ENCODE results near the gene OTOL1.
"Not testable (repeated sequence)": the region's sequence is repeated elsewhere in the genome, so short reads cannot be mapped to it uniquely, and the experiment has no call there.

Gene OTOL1

DNA sequence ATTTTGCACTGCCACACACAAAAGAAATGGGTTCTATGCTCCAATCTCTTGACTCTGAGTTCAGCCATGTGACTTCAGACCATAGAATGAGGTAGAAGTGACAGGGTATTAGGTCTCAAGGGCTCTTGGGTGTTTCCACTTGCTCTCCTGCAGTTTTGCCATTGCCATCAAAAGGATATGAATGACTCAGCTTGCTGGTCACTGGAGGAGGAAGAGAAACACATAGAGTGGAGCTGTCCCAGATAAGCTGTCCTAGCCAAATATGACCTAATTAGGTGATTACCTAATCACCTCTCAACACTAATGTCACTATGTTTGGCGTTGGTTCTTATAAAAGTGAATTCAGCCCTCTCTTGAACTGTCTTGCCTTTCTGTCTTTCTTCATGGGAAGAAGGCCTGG is 8.3 kb upstream of the OTOL1 start:
- not testable (repeated sequence) for H3K27me3 ChIP-seq (ENCODE audit: control insufficient read depth, insufficient read depth, low read length); H3K4me1 ChIP-seq (ENCODE audit: control insufficient read depth, insufficient read depth, low read length); H3K9ac ChIP-seq (ENCODE audit: low read length); H3K36me3 ChIP-seq (ENCODE audit: control insufficient read depth, insufficient read depth, low read length); H3K27ac ChIP-seq (ENCODE audit: low read depth, low read length); H3K9me3 ChIP-seq (ENCODE audit: control insufficient read depth, insufficient read depth, low read depth, low read length); H3K4me3 ChIP-seq (ENCODE audit: low read depth, low read length)

DNA sequence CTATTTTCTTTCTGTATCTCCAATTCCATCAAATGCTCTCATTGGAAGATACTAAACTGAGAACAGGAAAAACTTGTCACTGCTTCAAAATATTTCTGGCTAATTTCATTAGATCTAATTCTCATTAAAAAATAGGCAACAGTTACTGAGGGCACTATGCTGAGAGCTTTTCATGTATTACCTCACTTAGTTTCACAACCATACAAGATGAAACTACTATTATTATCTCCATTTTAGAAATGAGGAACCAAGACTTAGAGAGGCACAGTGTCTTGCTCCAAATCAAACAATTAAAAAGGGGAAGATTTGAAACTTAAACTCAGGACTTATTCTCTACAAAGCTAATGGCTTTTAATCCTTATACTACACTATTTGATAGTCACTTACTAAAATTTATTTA is 7.2 kb upstream of the OTOL1 start:
- Histone ChIP-seq H3K27ac (ENCODE audit: low read depth, low read length) (no peak overlapping the region), H3K36me3 (ENCODE audit: control insufficient read depth, insufficient read depth, low read length) (no peaks in the 10 kb centered on the region), H3K4me3 (ENCODE audit: low read depth, low read length) (no peak overlapping the region), H3K4me1 (ENCODE audit: control insufficient read depth, insufficient read depth, low read length) (no peaks in the 10 kb centered on the region), H3K27me3 (ENCODE audit: control insufficient read depth, insufficient read depth, low read length) (no peaks in the 10 kb centered on the region), H3K9ac (ENCODE audit: low read length) (no peak overlapping the region), H3K9me3 (ENCODE audit: control insufficient read depth, insufficient read depth, low read depth, low read length) (no peaks in the 10 kb centered on the region)

DNA sequence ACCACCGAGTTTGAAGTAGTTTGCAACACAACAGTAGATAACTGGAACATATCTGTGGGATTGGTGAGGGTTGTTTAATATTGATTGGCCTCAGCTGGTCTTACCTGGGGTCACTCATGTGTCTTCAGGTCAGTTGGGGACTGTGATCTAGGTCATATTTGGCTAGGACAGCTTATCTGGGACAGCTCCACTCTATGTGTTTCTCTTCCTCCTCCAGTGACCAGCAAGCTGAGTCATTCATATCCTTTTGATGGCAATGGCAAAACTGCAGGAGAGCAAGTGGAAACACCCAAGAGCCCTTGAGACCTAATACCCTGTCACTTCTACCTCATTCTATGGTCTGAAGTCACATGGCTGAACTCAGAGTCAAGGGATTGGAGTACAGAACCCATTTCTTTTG is 5.8 kb upstream of the OTOL1 start:
- not testable (repeated sequence) for H3K4me3 ChIP-seq (ENCODE audit: low read depth, low read length); H3K36me3 ChIP-seq (ENCODE audit: control insufficient read depth, insufficient read depth, low read length); H3K27ac ChIP-seq (ENCODE audit: low read depth, low read length); H3K9me3 ChIP-seq (ENCODE audit: control insufficient read depth, insufficient read depth, low read depth, low read length); H3K4me1 ChIP-seq (ENCODE audit: control insufficient read depth, insufficient read depth, low read length); H3K9ac ChIP-seq (ENCODE audit: low read length); H3K27me3 ChIP-seq (ENCODE audit: control insufficient read depth, insufficient read depth, low read length)

- H3K27ac ChIP-seq (ENCODE audit: low read depth, low read length), result no peak overlapping the region
- no peak overlapping the region for H3K9ac ChIP-seq (ENCODE audit: low read length)
- H3K27me3 ChIP-seq (ENCODE audit: control insufficient read depth, insufficient read depth, low read length), result no peaks in the 10 kb centered on the region
- no peaks in the 10 kb centered on the region for H3K36me3 ChIP-seq (ENCODE audit: control insufficient read depth, insufficient read depth, low read length)
- H3K4me1 ChIP-seq (ENCODE audit: control insufficient read depth, insufficient read depth, low read length), result no peaks in the 10 kb centered on the region
- peaks cover 8% of the 10 kb centered on the region; the same call in 1 of the 2 replicates for H3K9me3 ChIP-seq (ENCODE audit: control insufficient read depth, insufficient read depth, low read depth, low read length)
- H3K4me3 ChIP-seq (ENCODE audit: low read depth, low read length), result no peak overlapping the region
Measured at GRCh38 chr3:161498259-161498921, 1.8 kb downstream of the OTOL1 start.

DNA sequence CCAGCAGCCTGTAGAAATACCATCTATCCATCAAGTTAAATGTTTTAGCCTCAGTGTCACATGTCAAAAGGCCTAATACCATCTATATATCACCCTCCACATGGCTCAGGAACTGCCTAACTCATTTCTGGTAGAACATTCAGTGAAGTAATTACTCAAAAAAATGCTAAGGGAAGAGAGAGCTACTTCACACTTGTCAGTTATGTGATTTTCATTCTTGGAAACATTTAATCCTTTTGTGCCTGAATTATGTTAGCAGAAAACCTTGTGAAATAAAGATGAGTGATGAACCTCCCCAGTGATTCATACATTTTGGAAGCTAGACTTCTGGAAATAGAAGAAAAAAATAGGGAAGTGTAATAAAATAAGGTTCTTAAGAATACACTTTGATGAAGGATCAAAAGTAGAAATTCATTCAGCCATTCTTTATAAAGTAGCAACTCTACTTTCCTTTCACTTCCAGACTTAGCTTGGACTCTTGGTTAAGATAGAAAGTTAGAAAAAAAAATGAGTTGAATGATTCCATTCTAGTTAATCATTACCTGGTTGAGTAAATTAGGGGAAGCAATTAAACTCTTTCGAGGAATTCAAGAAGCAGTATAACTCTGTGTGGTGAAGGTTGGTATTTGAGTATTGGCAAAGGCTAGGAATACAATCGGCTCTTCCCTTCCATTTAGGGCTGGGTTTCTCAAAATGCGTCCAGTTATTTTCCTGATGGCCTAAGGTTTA is 3.6 kb downstream of the OTOL1 start:
- H3K36me3 ChIP-seq (ENCODE audit: control insufficient read depth, insufficient read depth, low read length), result no peaks in the 10 kb centered on the region
- no peak overlapping the region for H3K27ac ChIP-seq (ENCODE audit: low read depth, low read length)

GRCh38 chr3:161503271-161503670 is 6.7 kb downstream of the OTOL1 start:
- H3K27me3 ChIP-seq (ENCODE audit: control insufficient read depth, insufficient read depth, low read length), result no peaks in the 10 kb centered on the region
- no peak overlapping the region for H3K9ac ChIP-seq (ENCODE audit: low read length)
- no peak overlapping the region for H3K4me3 ChIP-seq (ENCODE audit: low read depth, low read length)
- H3K27ac ChIP-seq (ENCODE audit: low read depth, low read length), result no peak overlapping the region
- H3K4me1 ChIP-seq (ENCODE audit: control insufficient read depth, insufficient read depth, low read length), result no peaks in the 10 kb centered on the region
- no peaks in the 10 kb centered on the region for H3K9me3 ChIP-seq (ENCODE audit: control insufficient read depth, insufficient read depth, low read depth, low read length)
- H3K36me3 ChIP-seq (ENCODE audit: control insufficient read depth, insufficient read depth, low read length), result no peaks in the 10 kb centered on the region

More for the DNA sequence above, 3.6 kb downstream of the OTOL1 start:
- Histone ChIP-seq H3K9ac (ENCODE audit: low read length) (no peak overlapping the region), H3K4me1 (ENCODE audit: control insufficient read depth, insufficient read depth, low read length) (no peaks in the 10 kb centered on the region), H3K9me3 (ENCODE audit: control insufficient read depth, insufficient read depth, low read depth, low read length) (peaks cover 2% of the 10 kb centered on the region; the same call in 1 of the 2 replicates), H3K4me3 (ENCODE audit: low read depth, low read length) (no peak overlapping the region), H3K27me3 (ENCODE audit: control insufficient read depth, insufficient read depth, low read length) (no peaks in the 10 kb centered on the region)

- no peaks in the 10 kb centered on the region for H3K36me3 ChIP-seq (ENCODE audit: control insufficient read depth, insufficient read depth, low read length)
- no peaks in the 10 kb centered on the region for H3K9me3 ChIP-seq (ENCODE audit: control insufficient read depth, insufficient read depth, low read depth, low read length)
- no peak overlapping the region for H3K9ac ChIP-seq (ENCODE audit: low read length)
- H3K27me3 ChIP-seq (ENCODE audit: control insufficient read depth, insufficient read depth, low read length), result no peaks in the 10 kb centered on the region
- H3K4me1 ChIP-seq (ENCODE audit: control insufficient read depth, insufficient read depth, low read length), result peaks cover 2% of the 10 kb centered on the region; the same call in 1 of the 2 replicates
- H3K27ac ChIP-seq (ENCODE audit: low read depth, low read length), result no peak overlapping the region
- H3K4me3 ChIP-seq (ENCODE audit: low read depth, low read length), result no peak overlapping the region
Measured at GRCh38 chr3:161508852-161509477, 12.4 kb downstream of the OTOL1 start.

- peaks cover 2% of the 10 kb centered on the region; the same call in 1 of the 2 replicates for H3K4me1 ChIP-seq (ENCODE audit: control insufficient read depth, insufficient read depth, low read length)
- H3K9ac ChIP-seq (ENCODE audit: low read length), result no peak overlapping the region
- no peak overlapping the region for H3K27ac ChIP-seq (ENCODE audit: low read depth, low read length)
- H3K9me3 ChIP-seq (ENCODE audit: control insufficient read depth, insufficient read depth, low read depth, low read length), result no peaks in the 10 kb centered on the region
- H3K27me3 ChIP-seq (ENCODE audit: control insufficient read depth, insufficient read depth, low read length), result no peaks in the 10 kb centered on the region
- H3K36me3 ChIP-seq (ENCODE audit: control insufficient read depth, insufficient read depth, low read length), result no peaks in the 10 kb centered on the region
- no peak overlapping the region for H3K4me3 ChIP-seq (ENCODE audit: low read depth, low read length)
Measured at GRCh38 chr3:161510510-161511260, 14.1 kb downstream of the OTOL1 start.

DNA sequence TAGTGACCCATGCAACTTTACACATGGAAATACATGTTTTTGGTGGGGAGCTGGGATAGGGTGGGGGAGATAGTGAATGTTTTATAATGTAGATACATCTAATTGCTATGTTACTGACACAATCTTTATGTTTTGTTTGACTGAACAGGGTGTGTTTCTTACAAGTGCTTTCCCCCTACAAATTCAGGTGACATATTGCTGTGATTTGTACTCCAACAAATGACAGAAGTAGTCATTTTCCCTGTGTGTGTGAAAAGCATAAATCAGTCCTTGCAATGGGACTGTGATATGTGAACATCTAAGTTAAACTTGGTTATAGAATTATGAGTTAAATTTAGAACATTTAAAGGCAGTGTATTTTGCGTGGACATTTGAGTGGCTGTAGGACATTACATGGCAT is 27.3 kb downstream of the OTOL1 start:
- Histone ChIP-seq H3K9ac (ENCODE audit: low read length) (no peak overlapping the region), H3K4me1 (ENCODE audit: control insufficient read depth, insufficient read depth, low read length) (no peaks in the 10 kb centered on the region), H3K27ac (ENCODE audit: low read depth, low read length) (no peak overlapping the region), H3K4me3 (ENCODE audit: low read depth, low read length) (no peak overlapping the region), H3K27me3 (ENCODE audit: control insufficient read depth, insufficient read depth, low read length) (no peaks in the 10 kb centered on the region), H3K36me3 (ENCODE audit: control insufficient read depth, insufficient read depth, low read length) (no peaks in the 10 kb centered on the region), H3K9me3 (ENCODE audit: control insufficient read depth, insufficient read depth, low read depth, low read length) (no peaks in the 10 kb centered on the region)

- no peaks in the 10 kb centered on the region for H3K27me3 ChIP-seq (ENCODE audit: control insufficient read depth, insufficient read depth, low read length)
Measured at GRCh38 chr3:161531930-161532329, 35.3 kb downstream of the OTOL1 start.

GRCh38 chr3:161540594-161540993 is 44.0 kb downstream of the OTOL1 start:
- H3K27ac ChIP-seq (ENCODE audit: low read depth, low read length), result no peak overlapping the region
- no peaks in the 10 kb centered on the region for H3K36me3 ChIP-seq (ENCODE audit: control insufficient read depth, insufficient read depth, low read length)
- no peak overlapping the region for H3K9ac ChIP-seq (ENCODE audit: low read length)
- H3K9me3 ChIP-seq (ENCODE audit: control insufficient read depth, insufficient read depth, low read depth, low read length), result no peaks in the 10 kb centered on the region
- H3K4me1 ChIP-seq (ENCODE audit: control insufficient read depth, insufficient read depth, low read length), result no peaks in the 10 kb centered on the region
- no peaks in the 10 kb centered on the region for H3K27me3 ChIP-seq (ENCODE audit: control insufficient read depth, insufficient read depth, low read length)
- no peak overlapping the region for H3K4me3 ChIP-seq (ENCODE audit: low read depth, low read length)

More at GRCh38 chr3:161531930-161532329, 35.3 kb downstream of the OTOL1 start:
- H3K27ac ChIP-seq (ENCODE audit: low read depth, low read length), result no peak overlapping the region
- H3K36me3 ChIP-seq (ENCODE audit: control insufficient read depth, insufficient read depth, low read length), result no peaks in the 10 kb centered on the region
- H3K9me3 ChIP-seq (ENCODE audit: control insufficient read depth, insufficient read depth, low read depth, low read length), result no peaks in the 10 kb centered on the region
- no peak overlapping the region for H3K9ac ChIP-seq (ENCODE audit: low read length)
- no peaks in the 10 kb centered on the region for H3K4me1 ChIP-seq (ENCODE audit: control insufficient read depth, insufficient read depth, low read length)
- no peak overlapping the region for H3K4me3 ChIP-seq (ENCODE audit: low read depth, low read length)
